ENCODE data around the gene GFM1.

The GFM1 gene

DNA sequence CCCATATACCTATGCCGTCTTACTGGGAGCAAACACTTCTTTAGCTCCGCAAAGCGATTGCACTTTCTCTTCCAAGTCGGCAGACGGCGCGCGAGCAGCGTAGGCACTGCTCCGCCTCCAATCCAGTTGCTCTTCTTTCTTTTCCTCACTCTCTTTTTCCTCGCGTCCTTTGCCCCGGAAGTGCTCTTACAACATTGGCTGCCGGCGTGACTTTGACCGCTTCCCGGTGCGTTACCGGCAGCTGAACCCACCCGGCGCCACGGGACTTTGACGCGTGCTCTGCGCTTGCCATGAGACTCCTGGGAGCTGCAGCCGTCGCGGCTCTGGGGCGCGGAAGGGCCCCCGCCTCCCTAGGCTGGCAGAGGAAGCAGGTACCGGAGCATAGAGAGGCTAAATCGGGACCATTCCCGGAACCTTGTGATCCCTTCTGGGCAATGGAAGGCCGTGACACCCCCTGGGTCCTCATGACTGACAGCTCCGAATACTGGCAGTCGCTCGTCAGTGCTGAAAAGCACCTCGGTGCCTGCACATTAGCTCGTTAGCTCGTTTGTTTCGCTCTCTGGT, at the start of gene GFM1:
Gene GFM1 (plus strand): TSS at position 183 of the 564 bp plus-strand sequence. CDS start 108 bp downstream, at position 291.
- H3K27ac ChIP-seq = peak within 1 kb of the TSS; percentile 82 to 84
- TF ChIP-seq, protein P1, sequence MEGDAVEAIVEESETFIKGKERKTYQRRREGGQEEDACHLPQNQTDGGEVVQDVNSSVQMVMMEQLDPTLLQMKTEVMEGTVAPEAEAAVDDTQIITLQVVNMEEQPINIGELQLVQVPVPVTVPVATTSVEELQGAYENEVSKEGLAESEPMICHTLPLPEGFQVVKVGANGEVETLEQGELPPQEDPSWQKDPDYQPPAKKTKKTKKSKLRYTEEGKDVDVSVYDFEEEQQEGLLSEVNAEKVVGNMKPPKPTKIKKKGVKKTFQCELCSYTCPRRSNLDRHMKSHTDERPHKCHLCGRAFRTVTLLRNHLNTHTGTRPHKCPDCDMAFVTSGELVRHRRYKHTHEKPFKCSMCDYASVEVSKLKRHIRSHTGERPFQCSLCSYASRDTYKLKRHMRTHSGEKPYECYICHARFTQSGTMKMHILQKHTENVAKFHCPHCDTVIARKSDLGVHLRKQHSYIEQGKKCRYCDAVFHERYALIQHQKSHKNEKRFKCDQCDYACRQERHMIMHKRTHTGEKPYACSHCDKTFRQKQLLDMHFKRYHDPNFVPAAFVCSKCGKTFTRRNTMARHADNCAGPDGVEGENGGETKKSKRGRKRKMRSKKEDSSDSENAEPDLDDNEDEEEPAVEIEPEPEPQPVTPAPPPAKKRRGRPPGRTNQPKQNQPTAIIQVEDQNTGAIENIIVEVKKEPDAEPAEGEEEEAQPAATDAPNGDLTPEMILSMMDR (IDR thresholded peaks at IDR 0.05) = peak; percentile 66
- DNase-seq (ENCODE audit: low spot score) = peak; percentile 95
- peak within 1 kb of the TSS; percentile 76 for H3K4me3 ChIP-seq

GRCh38 chr3:158600787-158601186, 43.5 kb upstream of the GFM1 start:
- TF ChIP-seq, protein P1 (IDR thresholded peaks at IDR 0.05) = no peak

DNA sequence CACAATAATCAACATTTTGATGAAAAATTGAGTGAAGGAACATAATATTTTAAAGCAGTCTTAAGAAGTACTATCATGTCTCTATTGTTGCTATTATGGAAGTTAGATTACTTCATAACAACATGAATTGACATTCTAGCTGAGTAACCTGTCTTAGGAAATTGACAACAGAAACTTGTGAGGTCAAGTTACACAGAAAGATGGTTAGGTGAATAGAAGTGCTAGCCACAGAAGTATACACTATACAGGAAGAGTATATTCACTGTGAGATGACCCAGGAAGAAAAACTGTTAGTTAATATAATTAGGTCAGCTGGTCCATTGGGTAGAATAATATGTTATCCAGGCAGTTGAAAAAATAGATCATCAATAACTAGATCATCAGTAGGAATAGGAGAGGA, 42.1 kb upstream of the GFM1 start:
- TF ChIP-seq, protein P1 (IDR thresholded peaks at IDR 0.05) = no peak
- no peak for DNase-seq (ENCODE audit: low spot score)
- Histone ChIP-seq H3K27ac (no peak overlapping the region), H3K4me3 (no peak overlapping the region)

More at GRCh38 chr3:158600787-158601186, 43.5 kb upstream of the GFM1 start:
- DNase-seq (ENCODE audit: low spot score) = no peak
- Histone ChIP-seq H3K27ac (no peak overlapping the region), H3K4me3 (no peak overlapping the region)

DNA sequence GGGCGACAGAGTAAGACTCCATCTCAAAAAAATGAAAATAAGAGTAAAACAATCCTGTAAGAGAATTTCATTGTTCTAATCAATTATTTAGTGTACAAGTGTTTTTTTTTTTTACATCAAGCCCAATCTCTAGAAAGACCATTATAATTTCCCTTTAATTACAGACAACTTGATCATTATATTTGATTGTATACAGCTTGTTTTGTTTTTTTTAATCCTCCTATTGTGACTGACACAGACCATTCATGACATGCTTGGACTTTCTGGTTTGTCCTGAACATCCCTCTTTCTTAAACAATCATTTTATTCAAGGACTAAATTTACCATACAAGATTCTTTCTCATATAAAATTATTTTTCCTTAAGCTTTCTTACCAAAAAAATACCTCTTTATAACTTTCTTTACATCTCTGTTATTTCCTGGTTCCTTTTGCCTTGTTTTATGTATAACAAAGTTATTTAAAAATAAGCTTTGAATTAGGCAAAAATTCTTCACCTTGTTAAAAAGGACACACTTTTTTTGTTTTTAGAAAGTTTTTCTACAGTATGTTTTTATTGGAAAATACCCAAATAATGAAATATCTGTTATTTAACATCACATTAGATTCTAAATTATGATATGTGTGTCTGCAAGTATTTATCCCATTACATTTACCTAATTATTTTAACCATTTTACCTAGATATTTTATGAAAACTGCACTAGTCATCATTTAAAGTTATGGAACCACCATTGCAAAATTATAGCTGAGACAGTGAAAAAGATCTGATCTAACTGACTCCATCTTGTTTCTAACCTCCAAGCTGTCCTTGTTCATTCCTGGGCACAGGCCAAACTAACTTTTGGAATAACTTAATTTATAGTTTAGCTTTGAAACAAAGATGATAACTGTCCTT, 26.1 kb upstream of the GFM1 start:
- H3K27ac ChIP-seq = no peak overlapping the region
- TF ChIP-seq, protein P1 (IDR thresholded peaks at IDR 0.05) = no peak
- H3K4me3 ChIP-seq = no peak overlapping the region
- DNase-seq (ENCODE audit: low spot score) = no peak

- no peak overlapping the region for H3K4me3 ChIP-seq
- DNase-seq (ENCODE audit: low spot score) = no peak
- H3K27ac ChIP-seq = no peak overlapping the region
- TF ChIP-seq, protein P1 (IDR thresholded peaks at IDR 0.05) = no peak
Observed at GRCh38 chr3:158625881-158626280, 18.4 kb upstream of the GFM1 start.

- no peak overlapping the region for H3K27ac ChIP-seq
- DNase-seq (ENCODE audit: low spot score) = no peak
- H3K4me3 ChIP-seq = no peak overlapping the region
- TF ChIP-seq, protein P1 (IDR thresholded peaks at IDR 0.05) = no peak
Observed at GRCh38 chr3:158631981-158632380, 12.3 kb upstream of the GFM1 start.

Measured in coronary artery (tissue), 2 donors.